ENCODE data around the gene GBGT1. TPM values are rescaled to one million over a fixed set of nuclear protein-coding genes. Genes with fewer than 3 reads are reported as not detected.

Gene GBGT1
- total and polyA plus RNA-seq, 7 donors, result 1.6 to 4.4 (median 2.9) TPM

DNA sequence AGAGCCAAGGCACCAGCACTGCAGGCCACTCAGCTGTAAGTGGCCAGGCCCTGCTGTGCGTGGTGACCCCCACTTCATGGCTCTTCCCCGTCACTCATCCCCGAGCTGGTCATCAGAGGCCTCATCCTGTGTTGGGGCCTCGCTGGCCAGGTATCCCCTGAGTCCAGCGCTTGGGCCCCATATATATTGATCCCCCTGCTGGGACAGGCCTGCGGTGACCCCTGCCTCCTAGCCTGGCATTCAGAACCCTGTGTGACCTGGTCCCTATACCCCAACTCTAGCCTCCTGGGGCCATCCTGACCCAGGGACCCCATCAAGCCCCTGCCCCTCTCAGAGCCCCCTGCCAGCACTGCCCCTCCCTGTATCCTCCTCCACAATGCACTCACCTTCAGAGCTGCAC lies 12.7 kb downstream of the GBGT1 start:
- no peak overlapping the region for H3K27ac ChIP-seq
- 92 to 94% (median 92%) methylated on average over 4 to 6 of the region's 6 CpGs for WGBS, 3 donors
- intact Hi-C loops (cut with DNase I), result no loop called here
- no peaks in the 10 kb centered on the region for H3K36me3 ChIP-seq (ENCODE audit: insufficient read depth in 1 of 2, low read depth in 1 of 2)
- no peaks in the 10 kb centered on the region for H3K9me3 ChIP-seq
- TF ChIP-seq, protein P1, sequence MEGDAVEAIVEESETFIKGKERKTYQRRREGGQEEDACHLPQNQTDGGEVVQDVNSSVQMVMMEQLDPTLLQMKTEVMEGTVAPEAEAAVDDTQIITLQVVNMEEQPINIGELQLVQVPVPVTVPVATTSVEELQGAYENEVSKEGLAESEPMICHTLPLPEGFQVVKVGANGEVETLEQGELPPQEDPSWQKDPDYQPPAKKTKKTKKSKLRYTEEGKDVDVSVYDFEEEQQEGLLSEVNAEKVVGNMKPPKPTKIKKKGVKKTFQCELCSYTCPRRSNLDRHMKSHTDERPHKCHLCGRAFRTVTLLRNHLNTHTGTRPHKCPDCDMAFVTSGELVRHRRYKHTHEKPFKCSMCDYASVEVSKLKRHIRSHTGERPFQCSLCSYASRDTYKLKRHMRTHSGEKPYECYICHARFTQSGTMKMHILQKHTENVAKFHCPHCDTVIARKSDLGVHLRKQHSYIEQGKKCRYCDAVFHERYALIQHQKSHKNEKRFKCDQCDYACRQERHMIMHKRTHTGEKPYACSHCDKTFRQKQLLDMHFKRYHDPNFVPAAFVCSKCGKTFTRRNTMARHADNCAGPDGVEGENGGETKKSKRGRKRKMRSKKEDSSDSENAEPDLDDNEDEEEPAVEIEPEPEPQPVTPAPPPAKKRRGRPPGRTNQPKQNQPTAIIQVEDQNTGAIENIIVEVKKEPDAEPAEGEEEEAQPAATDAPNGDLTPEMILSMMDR (IDR thresholded peaks at IDR 0.05), result no peak
- DNase-seq (no peak), ATAC-seq (no peak)
- no peak overlapping the region for H3K4me3 ChIP-seq
- no peaks in the 10 kb centered on the region for H3K27me3 ChIP-seq (ENCODE audit: insufficient read depth in 3 of 3, low read length in 2 of 3)
- peaks cover 20% of the 10 kb centered on the region for H3K4me1 ChIP-seq

DNA sequence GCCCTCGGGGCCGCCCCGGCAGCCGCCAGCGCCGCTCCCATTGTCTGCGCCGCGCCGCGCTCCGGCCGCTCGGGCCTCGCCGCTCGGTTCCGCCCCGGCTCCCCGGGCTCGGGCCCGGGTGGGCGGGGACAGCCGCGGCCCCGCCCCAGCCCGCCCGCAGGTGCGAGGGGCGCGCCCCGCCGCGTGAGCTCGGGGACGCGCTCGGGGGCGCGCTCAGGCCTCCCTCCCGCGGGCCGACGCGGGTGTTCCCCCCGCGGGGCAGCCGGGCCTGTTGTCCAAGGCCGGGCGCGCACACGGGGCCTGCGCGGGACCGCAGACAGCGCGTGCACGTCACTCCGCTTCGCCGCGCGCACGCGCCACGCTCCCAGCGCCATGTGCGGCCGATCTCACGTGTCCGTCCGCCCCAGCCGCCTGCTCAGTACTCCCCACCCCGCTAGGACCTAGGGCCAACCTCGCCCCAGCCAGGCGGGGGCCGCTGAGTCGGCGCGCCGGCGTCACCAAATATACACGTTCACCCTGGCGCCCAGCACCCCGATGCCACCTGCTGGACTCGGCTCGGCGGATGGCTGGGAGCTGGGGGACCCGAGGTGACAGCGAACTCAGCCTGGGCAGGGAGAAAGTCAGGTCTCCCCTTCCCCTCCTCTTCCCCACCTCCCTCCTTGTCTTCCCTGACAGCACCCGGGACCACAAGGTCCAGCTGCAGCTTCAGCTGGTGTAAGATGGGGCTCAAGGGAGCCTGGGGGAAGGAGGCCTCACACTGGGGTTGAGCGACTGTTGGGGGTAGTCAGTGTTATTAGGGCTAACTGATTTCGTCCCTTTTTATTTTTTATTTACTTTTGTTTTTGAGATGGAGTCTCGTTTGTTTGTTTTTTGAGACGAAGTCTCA lies 14.3 kb downstream of the GBGT1 start:
- intact Hi-C loops (cut with DNase I), result loop anchor here in 1 of 2 donors (2.0 kb wide), 1 partner anchor 119 kb away; the partner anchor contains the start of gene GTF3C5
- Histone ChIP-seq H3K9me3 (no peaks in the 10 kb centered on the region), H3K4me3 (peak overlapping the region; percentile 84), H3K27ac (peak overlapping the region; percentile 77), H3K27me3 (ENCODE audit: insufficient read depth in 3 of 3, low read length in 2 of 3) (no peaks in the 10 kb centered on the region), H3K36me3 (ENCODE audit: insufficient read depth in 1 of 2, low read depth in 1 of 2) (no peaks in the 10 kb centered on the region), H3K4me1 (peaks cover 26% of the 10 kb centered on the region)
- DNase-seq (peak; percentile 93 to 97), ATAC-seq (peak; percentile 85 to 90 (median 86))
- 2 to 10% (median 5%) methylated on average over 32 to 95 of the region's 95 CpGs for WGBS, 3 donors
- TF ChIP-seq, protein P1 (IDR thresholded peaks at IDR 0.05), result peak; percentile 26

DNA sequence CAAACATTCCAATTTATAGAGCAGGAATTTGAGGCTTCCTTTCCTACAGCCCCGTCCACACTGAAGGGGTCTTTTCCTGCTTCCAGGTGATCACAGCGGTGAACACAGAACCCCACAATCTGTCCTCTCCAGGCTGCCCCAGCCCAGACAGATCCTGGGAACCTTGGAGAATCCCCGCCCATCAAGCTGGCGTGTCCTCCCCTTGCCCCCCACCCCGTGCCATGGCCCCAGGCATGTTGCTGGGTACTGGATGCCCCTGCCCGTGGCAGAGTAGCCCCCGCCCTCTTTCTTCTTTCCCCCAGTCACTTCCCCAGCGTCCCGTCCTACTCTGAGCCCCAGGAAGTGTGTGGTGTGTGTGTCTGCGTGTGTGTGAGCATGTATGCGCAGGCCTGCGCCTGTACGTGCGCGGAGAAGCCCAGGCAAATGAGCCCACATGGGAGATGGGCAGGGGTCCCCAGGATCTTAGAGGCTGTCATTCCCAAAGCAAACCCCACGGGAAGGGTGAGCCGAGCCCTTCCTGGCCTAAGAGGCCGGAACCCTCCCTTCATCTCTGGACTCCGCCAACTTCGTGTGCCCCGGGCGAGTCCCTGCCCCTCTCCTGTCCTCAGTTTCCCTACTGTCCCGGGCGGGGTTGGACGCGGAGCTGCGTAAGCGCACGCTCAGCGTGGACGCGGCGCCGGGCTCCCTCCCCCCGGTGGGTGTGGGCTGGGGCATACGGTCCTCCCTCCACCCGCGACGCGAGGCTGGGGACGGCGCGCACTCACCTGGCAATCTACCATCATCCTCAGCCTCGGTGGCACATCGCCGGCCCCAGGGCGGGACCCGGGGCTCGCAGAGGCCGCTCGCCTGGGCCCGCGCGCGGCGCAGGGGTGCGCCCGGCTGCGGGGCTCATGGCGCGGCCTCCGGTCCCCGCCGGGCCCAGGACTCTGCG lies 15.2 kb downstream of the GBGT1 start:
- WGBS, 3 donors, result 8 to 12% (median 9%) methylated on average over 48 to 65 of the region's 65 CpGs
- H3K27me3 ChIP-seq (ENCODE audit: insufficient read depth in 3 of 3, low read length in 2 of 3), result no peaks in the 10 kb centered on the region
- intact Hi-C loops (cut with DNase I), result loop anchor here in 1 of 2 donors (2.0 kb wide), 1 partner anchor 118 kb away; the partner anchor contains the start of gene GTF3C5
- H3K36me3 ChIP-seq (ENCODE audit: insufficient read depth in 1 of 2, low read depth in 1 of 2), result no peaks in the 10 kb centered on the region
- DNase-seq (peak; percentile 66 to 87), ATAC-seq (peak in 3 of 4 donors; percentile 8 to 27 (median 15))
- H3K9me3 ChIP-seq, result no peaks in the 10 kb centered on the region
- peaks cover 31% of the 10 kb centered on the region for H3K4me1 ChIP-seq
- TF ChIP-seq, protein P1 (IDR thresholded peaks at IDR 0.05), result no peak
- peak overlapping the region; percentile 77 for H3K27ac ChIP-seq
- H3K4me3 ChIP-seq, result peak overlapping the region; percentile 84

DNA sequence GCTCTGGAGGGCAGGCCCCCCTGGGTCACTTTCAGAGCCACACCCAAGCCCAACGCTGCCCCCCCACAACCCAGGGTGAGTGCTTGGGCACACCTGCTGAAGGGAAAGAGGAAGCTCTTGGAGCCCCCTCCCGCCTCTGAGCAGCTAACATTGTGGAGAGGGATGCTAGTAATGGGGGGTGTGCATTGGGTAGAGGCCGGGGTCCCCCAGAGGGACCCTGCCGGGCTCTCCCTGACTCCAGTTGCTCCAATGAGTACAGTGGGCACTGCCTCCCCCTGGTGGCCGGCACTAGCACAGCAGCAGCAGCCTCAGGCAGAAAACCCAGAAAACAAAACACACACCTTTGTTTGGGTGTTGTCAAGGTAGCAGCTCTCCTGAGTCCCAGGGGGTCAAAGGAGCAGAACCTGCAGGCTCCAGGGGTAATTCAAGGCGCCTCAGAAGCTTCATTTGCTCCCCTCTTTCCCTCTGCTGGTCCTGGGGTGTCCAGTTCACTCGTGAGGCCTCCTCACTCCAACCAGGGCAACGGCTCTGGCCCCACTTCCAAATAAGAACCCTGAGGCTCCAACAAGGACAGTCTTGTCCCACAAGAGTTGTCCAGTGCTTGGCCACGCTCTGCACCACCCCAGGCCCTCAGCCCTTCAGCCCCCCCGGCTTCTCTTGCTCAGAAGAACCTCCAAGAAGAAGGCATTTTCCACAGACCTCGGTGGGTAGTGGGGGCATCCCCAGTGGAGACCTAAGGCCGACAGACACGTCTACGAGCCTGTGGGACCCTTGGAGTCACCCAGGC lies 16.1 kb downstream of the GBGT1 start:
- no peaks in the 10 kb centered on the region for H3K27me3 ChIP-seq (ENCODE audit: insufficient read depth in 3 of 3, low read length in 2 of 3)
- H3K4me1 ChIP-seq, result peaks cover 35% of the 10 kb centered on the region
- H3K27ac ChIP-seq, result peak overlapping the region; percentile 77
- H3K9me3 ChIP-seq, result no peaks in the 10 kb centered on the region
- WGBS, 3 donors, result 28 to 39% (median 30%) methylated on average over 13 to 14 of the region's 14 CpGs
- intact Hi-C loops (cut with DNase I), result loop anchor here (1.0 to 2.0 kb wide), 4 partner anchors 35 to 117 kb away; partner anchors contain the start of gene GTF3C5 (in 1 of the 2)
- TF ChIP-seq, protein P1 (IDR thresholded peaks at IDR 0.05), result peak; percentile 97
- H3K4me3 ChIP-seq, result peak overlapping the region; percentile 84
- H3K36me3 ChIP-seq (ENCODE audit: insufficient read depth in 1 of 2, low read depth in 1 of 2), result no peaks in the 10 kb centered on the region
- ATAC-seq, result peak in 3 of 4 donors; percentile 14 to 39 (median 33)
- peak; percentile 74 to 89 for DNase-seq

Measured in psoas muscle (tissue), 8 donors.